GM23248 (cell line): ENCODE results near the gene PPFIA1.

Experiments used
- EZH2 ChIP-seq: fragments of 200-600 bp; sonication (generic); IDR thresholded peaks from 2 replicates; pipeline ENCODE4 v1.6.1; 2018; ENCODE audit warnings: antibody characterized with exemption, mild to moderate bottlenecking; ENCODE audit not compliant: insufficient read depth, poor library complexity, severe bottlenecking
- EZH2phosphoT487 ChIP-seq: fragments of 200-600 bp; sonication (generic); IDR thresholded peaks from 2 replicates; pipeline ENCODE4 v1.6.1; 2018; ENCODE audit warnings: antibody characterized with exemption, moderate library complexity, mild to moderate bottlenecking, low read depth; ENCODE audit not compliant: insufficient read depth

GRCh38 chr11:70394211-70394950 lies 123.9 kb downstream of the PPFIA1 start:
- TF ChIP-seq EZH2 (no peak), EZH2phosphoT487 (no peak)
